Ectodermal cell (in vitro differentiated cells): ENCODE measurements around the gene PARD3B.

Experiments used
- H3K27ac ChIP-seq: 2 replicates; pipeline ENCODE4 v1.7.0; 2013; ENCODE audit warnings: mild to moderate bottlenecking, low read depth, low read length; ENCODE audit not compliant: insufficient read depth, poor library complexity, severe bottlenecking
- H3K27me3 ChIP-seq: 2 replicates; pipeline ENCODE4 v1.7.0; 2013; ENCODE audit warnings: mild to moderate bottlenecking, low read length; ENCODE audit not compliant: insufficient read depth, control insufficient read depth, poor library complexity, severe bottlenecking
- H3K36me3 ChIP-seq: one replicate; pipeline ENCODE4 v1.7.0; 2013; ENCODE audit warnings: low read length; ENCODE audit not compliant: control insufficient read depth, insufficient read depth
- H3K4me1 ChIP-seq: one replicate; pipeline ENCODE4 v1.7.0; 2013; ENCODE audit warnings: low read length; ENCODE audit not compliant: control insufficient read depth, insufficient read depth
- H3K4me3 ChIP-seq: 2 replicates; pipeline ENCODE4 v1.7.0; 2013; ENCODE audit warnings: low read depth, low read length, control low read depth; ENCODE audit not compliant: insufficient read depth
- H3K9me3 ChIP-seq: 2 replicates; pipeline ENCODE4 v1.7.0; 2013; ENCODE audit warnings: mild to moderate bottlenecking, low read length, moderate library complexity; ENCODE audit not compliant: control insufficient read depth
- WGBS, 2 experiments: methylation state at CpG; one replicate each; pipeline ENCODE4 v1.1.7; 2013; ENCODE audit warnings: missing lambda C conversion rate in 2 of 2; 5-methylcytosine and 5-hydroxymethylcytosine counted together

The PARD3B gene

GRCh38 chr2:205022841-205023240 lies 477.6 kb downstream of the PARD3B start:
- Histone ChIP-seq H3K27ac (no peak overlapping the region), H3K36me3 (no peaks in the 10 kb centered on the region), H3K9me3 (no peaks in the 10 kb centered on the region), H3K4me3 (no peak overlapping the region), H3K27me3 (no peaks in the 10 kb centered on the region), H3K4me1 (no peaks in the 10 kb centered on the region)
- WGBS, 2 experiments = 91 to 94% methylated on average over 5 of the region's 5 CpGs

GRCh38 chr2:205024822-205025518 lies 479.7 kb downstream of the PARD3B start:
- no peaks in the 10 kb centered on the region for H3K36me3 ChIP-seq
- H3K27ac ChIP-seq = no peak overlapping the region
- no peaks in the 10 kb centered on the region for H3K4me1 ChIP-seq
- WGBS, 2 experiments = 83 to 87% methylated on average over 10 of the region's 10 CpGs
- no peaks in the 10 kb centered on the region for H3K9me3 ChIP-seq
- no peak overlapping the region for H3K4me3 ChIP-seq
- no peaks in the 10 kb centered on the region for H3K27me3 ChIP-seq

- no peak overlapping the region for H3K27ac ChIP-seq
- no peaks in the 10 kb centered on the region for H3K36me3 ChIP-seq
- WGBS, 2 experiments = 88 to 92% methylated on average over 11 of the region's 11 CpGs
- H3K9me3 ChIP-seq = no peaks in the 10 kb centered on the region
- H3K27me3 ChIP-seq = no peaks in the 10 kb centered on the region
- no peaks in the 10 kb centered on the region for H3K4me1 ChIP-seq
- no peak overlapping the region for H3K4me3 ChIP-seq
These were observed 480.4 kb downstream of the PARD3B start for GRCh38 chr2:205025580-205026240.

- no peak overlapping the region for H3K4me3 ChIP-seq
- no peak overlapping the region for H3K27ac ChIP-seq
- H3K9me3 ChIP-seq = no peaks in the 10 kb centered on the region
- H3K27me3 ChIP-seq = no peaks in the 10 kb centered on the region
- H3K4me1 ChIP-seq = no peaks in the 10 kb centered on the region
- no peaks in the 10 kb centered on the region for H3K36me3 ChIP-seq
- WGBS, 2 experiments = 66 to 87% methylated on average over 1 of the region's 1 CpG
These were observed 485.4 kb downstream of the PARD3B start for GRCh38 chr2:205030695-205031094.

- Histone ChIP-seq H3K36me3 (no peaks in the 10 kb centered on the region), H3K4me3 (no peak overlapping the region), H3K9me3 (no peaks in the 10 kb centered on the region), H3K27me3 (no peaks in the 10 kb centered on the region), H3K4me1 (no peaks in the 10 kb centered on the region), H3K27ac (no peak overlapping the region)
- WGBS, 2 experiments = 90 to 95% methylated on average over 4 of the region's 4 CpGs
These were observed 486.8 kb downstream of the PARD3B start for GRCh38 chr2:205032093-205032551.

GRCh38 chr2:205033431-205033830 lies 488.2 kb downstream of the PARD3B start:
- H3K27me3 ChIP-seq = no peaks in the 10 kb centered on the region
- H3K4me1 ChIP-seq = no peaks in the 10 kb centered on the region
- H3K9me3 ChIP-seq = no peaks in the 10 kb centered on the region
- no peak overlapping the region for H3K27ac ChIP-seq
- WGBS, 2 experiments = 86 to 94% methylated on average over 2 of the region's 2 CpGs
- H3K36me3 ChIP-seq = no peaks in the 10 kb centered on the region
- H3K4me3 ChIP-seq = no peak overlapping the region

GRCh38 chr2:205034034-205034433 lies 488.8 kb downstream of the PARD3B start:
- Histone ChIP-seq H3K4me3 (no peak overlapping the region), H3K9me3 (no peaks in the 10 kb centered on the region), H3K27ac (no peak overlapping the region), H3K27me3 (no peaks in the 10 kb centered on the region), H3K4me1 (no peaks in the 10 kb centered on the region), H3K36me3 (no peaks in the 10 kb centered on the region)
- WGBS, 2 experiments = 88 to 92% methylated on average over 2 to 4 of the region's 4 CpGs

- H3K4me3 ChIP-seq = no peak overlapping the region
- WGBS, 2 experiments = 100% methylated on average over 1 of the region's 1 CpG
- H3K9me3 ChIP-seq = no peaks in the 10 kb centered on the region
- no peaks in the 10 kb centered on the region for H3K36me3 ChIP-seq
- H3K27me3 ChIP-seq = no peaks in the 10 kb centered on the region
- H3K27ac ChIP-seq = no peak overlapping the region
- H3K4me1 ChIP-seq = no peaks in the 10 kb centered on the region
These were observed 495.0 kb downstream of the PARD3B start for GRCh38 chr2:205040323-205040722.

GRCh38 chr2:205041472-205042130 lies 496.3 kb downstream of the PARD3B start:
- Histone ChIP-seq H3K4me1 (peaks cover 2% of the 10 kb centered on the region), H3K9me3 (no peaks in the 10 kb centered on the region), H3K27ac (no peak overlapping the region), H3K4me3 (no peak overlapping the region), H3K36me3 (no peaks in the 10 kb centered on the region), H3K27me3 (no peaks in the 10 kb centered on the region)
- 80 to 86% methylated on average over 4 of the region's 5 CpGs for WGBS, 2 experiments

GRCh38 chr2:205043285-205043684 lies 498.0 kb downstream of the PARD3B start:
- Histone ChIP-seq H3K4me1 (peaks cover 15% of the 10 kb centered on the region), H3K9me3 (no peaks in the 10 kb centered on the region), H3K36me3 (no peaks in the 10 kb centered on the region), H3K27me3 (no peaks in the 10 kb centered on the region), H3K4me3 (no peak overlapping the region), H3K27ac (no peak overlapping the region)
